CD4-positive, alpha-beta memory T cell (primary cell): Measurements from ENCODE around the gene STMP1. TPM values are rescaled to one million over a fixed set of nuclear protein-coding genes. Genes with fewer than 3 reads are reported as not detected.

Experiments
- CTCF ChIA-PET: fragments of 350-600 bp; sonication (Branson Sonifier 250); formaldehyde crosslinking; loops from one replicate; lab custom pipeline; 2021; ENCODE audit warnings: inconsistent platforms; ENCODE audit not compliant: partially characterized antibody; lab: Charles Lee
- POLR2A ChIA-PET: fragments of 350-600 bp; sonication (Branson Sonifier 250); formaldehyde crosslinking; loops from one replicate; lab custom pipeline; 2021; ENCODE audit not compliant: partially characterized antibody; lab: Charles Lee
- DNase-seq, 5 donors: peaks; one replicate each; pipeline versions ENCODE4 v3.0.0 to v3.0.0-alpha.2; 2020 to 2022; ENCODE audit warnings: mixed read lengths in 1 of 5
- H3K27ac ChIP-seq: one replicate; pipeline ENCODE4 v1.7.0; 2013; ENCODE audit warnings: low read depth, low read length
- H3K27me3 ChIP-seq: 2 replicates; pipeline ENCODE4 v1.7.0; 2013; ENCODE audit warnings: mild to moderate bottlenecking, low read length, moderate library complexity; ENCODE audit not compliant: insufficient read depth
- H3K36me3 ChIP-seq: 2 replicates; pipeline ENCODE4 v1.7.0; 2013; ENCODE audit warnings: mild to moderate bottlenecking, low read length, moderate library complexity; ENCODE audit not compliant: insufficient read depth
- H3K4me1 ChIP-seq: 2 replicates; pipeline ENCODE4 v1.7.0; 2013; ENCODE audit warnings: mild to moderate bottlenecking, low read length, moderate library complexity; ENCODE audit not compliant: insufficient read depth
- H3K4me3 ChIP-seq, 2 donors: one replicate each; pipeline ENCODE4 v1.7.0; 2013; ENCODE audit warnings: low read length in 2 of 2, mild to moderate bottlenecking in 1 of 2
- H3K9me3 ChIP-seq, 2 donors: one replicate each; pipeline ENCODE4 v1.7.0; 2013; ENCODE audit warnings: low read length in 2 of 2, control low read depth in 1 of 2; ENCODE audit not compliant: control insufficient read depth in 1 of 2
- H3K27ac Mint-ChIP-seq, 7 donors: one replicate each; pipeline ENCODE4 v1.8.0; 2020 to 2021; ENCODE audit warnings: mixed read lengths in 7 of 7, mild to moderate bottlenecking in 6 of 7, inconsistent platforms in 3 of 7, moderate library complexity in 3 of 7
- H3K27me3 Mint-ChIP-seq, 2 donors: one replicate each; pipeline ENCODE4 v1.8.0; 2020 to 2021; ENCODE audit warnings: mixed read lengths in 2 of 2
- H3K36me3 Mint-ChIP-seq, 2 donors: one replicate each; pipeline ENCODE4 v1.8.0; 2020 to 2021; ENCODE audit warnings: mixed read lengths in 2 of 2, inconsistent platforms in 1 of 2, mild to moderate bottlenecking in 1 of 2
- H3K4me1 Mint-ChIP-seq, 4 donors: one replicate each; pipeline ENCODE4 v1.8.0; 2020 to 2021; ENCODE audit warnings: mixed read lengths in 4 of 4, mild to moderate bottlenecking in 1 of 4
- H3K4me3 Mint-ChIP-seq, 8 donors: one replicate each; pipeline ENCODE4 v1.8.0; 2020 to 2021; ENCODE audit warnings: mixed read lengths in 8 of 8, mild to moderate bottlenecking in 7 of 8, moderate library complexity in 6 of 8, inconsistent platforms in 3 of 8
- H3K9me3 Mint-ChIP-seq, 8 donors: one replicate each; pipeline ENCODE4 v1.8.0; 2020 to 2021; ENCODE audit warnings: mixed read lengths in 8 of 8, mild to moderate bottlenecking in 5 of 8, inconsistent platforms in 3 of 8, moderate library complexity in 1 of 8
- intact Hi-C: fragments of 100-400 bp; cut with micrococcal nuclease; formaldehyde crosslinking; loops from one replicate; pipeline ENCODE4 v1.15.1; 2023
- polyA plus RNA-seq, 2 donors: library from polyadenylated mRNA; unstranded; fragments of 300-500 nt; fragmentation: Illumina TruSeq; gene quantifications; one replicate each; pipeline ENCODE4 v1.2.3, GENCODE V29; 2021
- total RNA-seq, 2 experiments: library from RNA; stranded (reverse); gene quantifications; one replicate each; pipeline ENCODE4 v1.2.3, GENCODE V29; 2021

STMP1 gene
- total and polyA plus RNA-seq, 4 experiments from 2014 or later, result 29.5 to 59.2 (median 37.0) TPM

DNA sequence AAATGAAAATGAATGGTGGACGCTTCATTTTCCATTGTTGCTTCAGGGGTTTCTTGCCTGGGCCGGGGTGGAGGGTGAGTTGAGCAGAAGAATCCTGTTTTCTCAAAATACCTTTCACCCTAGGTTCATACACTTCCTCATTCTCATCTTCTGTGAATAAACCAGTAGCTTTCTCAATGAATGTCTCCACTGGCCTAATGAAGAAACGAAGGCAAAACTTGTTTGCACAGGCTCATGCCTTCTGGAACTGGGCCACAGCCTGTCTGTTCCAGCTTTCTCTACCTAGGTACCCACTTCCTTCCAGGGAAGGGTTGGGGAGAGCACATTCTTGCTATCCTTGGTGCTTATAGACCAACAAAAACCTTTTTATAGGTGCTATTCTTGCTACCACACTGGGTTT lies 21.3 kb downstream of the STMP1 start:
- ChIA-PET POLR2A (no interaction called here), CTCF (no interaction called here)
- H3K4me1 Mint-ChIP-seq, result peaks cover 0 to 7% (median 4%) of the 10 kb centered on the region in 4 donors
- no peak overlapping the region for H3K4me3 ChIP-seq
- H3K9me3 ChIP-seq, result no peaks in the 10 kb centered on the region
- H3K27ac Mint-ChIP-seq, result no peak overlapping the region
- H3K4me1 ChIP-seq, result no peaks in the 10 kb centered on the region
- H3K4me3 Mint-ChIP-seq, result no peak overlapping the region
- H3K27me3 Mint-ChIP-seq, result no peaks in the 10 kb centered on the region
- no peaks in the 10 kb centered on the region for H3K9me3 Mint-ChIP-seq
- intact Hi-C loops, result no loop called here
- peaks cover 7 to 14% of the 10 kb centered on the region in 2 donors for H3K36me3 Mint-ChIP-seq
- H3K27ac ChIP-seq, result no peak overlapping the region
- no peaks in the 10 kb centered on the region for H3K36me3 ChIP-seq
- DNase-seq, result no peak
- H3K27me3 ChIP-seq, result no peaks in the 10 kb centered on the region

DNA sequence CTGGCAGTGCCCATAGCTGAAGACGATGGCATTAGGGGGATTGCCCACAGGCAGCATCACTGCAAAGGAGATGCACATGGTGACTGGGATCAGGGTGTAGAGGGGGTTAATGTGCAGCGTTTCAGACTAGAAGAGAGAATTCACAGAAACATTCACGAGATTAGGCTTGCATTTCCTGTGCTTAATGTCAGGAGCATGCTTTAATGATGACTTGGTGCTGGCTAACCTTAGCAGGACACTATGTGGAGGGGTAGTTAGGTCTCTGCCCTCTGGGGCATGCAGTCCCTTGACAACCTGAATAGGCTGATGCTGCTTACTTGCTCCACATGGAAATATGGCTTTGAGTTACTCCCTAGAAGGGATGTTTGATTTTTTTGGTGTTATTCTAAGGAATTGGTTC lies 21.8 kb downstream of the STMP1 start:
- peaks cover 0 to 7% (median 4%) of the 10 kb centered on the region in 4 donors for H3K4me1 Mint-ChIP-seq
- intact Hi-C loops, result no loop called here
- CTCF ChIA-PET, result no interaction called here
- H3K27me3 Mint-ChIP-seq, result no peaks in the 10 kb centered on the region
- no peak overlapping the region for H3K4me3 Mint-ChIP-seq
- Histone ChIP-seq H3K27me3 (no peaks in the 10 kb centered on the region), H3K4me1 (no peaks in the 10 kb centered on the region), H3K36me3 (no peaks in the 10 kb centered on the region), H3K4me3 (no peak overlapping the region), H3K27ac (no peak overlapping the region), H3K9me3 (no peaks in the 10 kb centered on the region)
- POLR2A ChIA-PET, result no interaction called here
- peak overlapping the region in 1 of 7 donors; percentile 48 for H3K27ac Mint-ChIP-seq
- H3K36me3 Mint-ChIP-seq, result peaks cover 7 to 10% of the 10 kb centered on the region in 2 donors
- no peak for DNase-seq
- no peaks in the 10 kb centered on the region for H3K9me3 Mint-ChIP-seq

DNA sequence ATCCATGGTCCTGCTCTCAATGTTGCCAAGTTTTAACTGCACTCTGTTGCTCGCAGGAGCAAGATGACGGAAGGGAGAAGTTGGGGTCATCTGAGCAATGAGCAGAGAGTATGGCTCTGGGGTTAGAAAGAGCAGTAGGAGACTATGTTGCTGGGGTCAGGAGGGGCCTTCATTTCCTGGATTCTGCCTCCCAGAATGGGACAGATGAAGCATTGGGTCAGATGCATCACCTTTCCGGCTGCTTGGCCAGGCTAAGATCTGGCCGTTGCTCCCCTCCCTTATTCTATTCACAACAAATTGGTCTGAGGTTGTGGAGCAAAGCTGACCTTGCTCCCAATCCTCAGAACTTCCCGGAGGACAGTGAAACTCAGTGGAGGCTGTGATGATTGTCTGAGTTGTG lies 22.4 kb downstream of the STMP1 start:
- Histone ChIP-seq H3K4me3 (no peak overlapping the region), H3K36me3 (no peaks in the 10 kb centered on the region), H3K4me1 (no peaks in the 10 kb centered on the region), H3K9me3 (no peaks in the 10 kb centered on the region), H3K27me3 (no peaks in the 10 kb centered on the region), H3K27ac (no peak overlapping the region)
- Mint-ChIP-seq H3K27ac (no peak overlapping the region), H3K27me3 (no peaks in the 10 kb centered on the region), H3K36me3 (peaks cover 8 to 10% of the 10 kb centered on the region in 2 donors), H3K4me3 (no peak overlapping the region), H3K9me3 (no peaks in the 10 kb centered on the region), H3K4me1 (peaks cover 0 to 7% (median 4%) of the 10 kb centered on the region in 4 donors)
- no peak for DNase-seq
- ChIA-PET POLR2A (no interaction called here), CTCF (no interaction called here)
- intact Hi-C loops, result no loop called here

DNA sequence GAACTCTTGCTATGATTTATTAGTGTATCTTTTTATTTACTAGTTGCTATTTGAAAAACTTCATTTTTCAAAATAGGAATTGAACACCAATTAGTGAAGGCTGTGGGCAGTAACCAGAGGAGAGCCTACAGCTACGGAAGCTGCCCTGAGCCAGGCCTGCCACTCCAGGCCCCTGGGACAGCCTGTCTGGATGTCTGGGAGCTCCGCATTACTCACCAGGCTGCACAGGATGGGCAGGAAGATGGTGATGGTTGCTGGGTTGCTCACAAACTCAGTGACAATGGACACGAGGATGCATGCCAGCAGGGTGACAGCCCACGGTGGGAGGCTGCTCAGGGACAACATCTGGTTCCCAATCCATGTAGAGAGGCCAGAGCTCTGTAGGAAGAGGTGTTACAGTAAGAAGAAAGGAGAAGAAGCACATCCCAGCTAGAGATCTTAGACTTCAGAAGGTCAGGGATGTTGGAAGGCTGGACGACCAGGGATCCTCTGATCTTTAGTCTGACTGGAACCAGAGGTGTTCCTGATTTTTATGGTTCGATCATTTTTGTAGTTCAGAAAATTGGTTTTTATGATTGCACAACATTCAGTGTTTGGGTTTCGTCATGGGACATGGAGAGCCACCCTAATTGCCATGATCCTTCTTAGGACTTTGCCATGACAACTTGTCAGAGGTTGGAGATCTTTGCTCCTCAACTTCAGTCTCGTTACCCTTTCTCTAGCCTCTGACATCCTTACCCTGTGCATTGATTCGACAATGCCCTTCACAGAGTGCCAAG lies 23.2 kb downstream of the STMP1 start:
- H3K36me3 Mint-ChIP-seq, result peaks cover 11% of the 10 kb centered on the region in 2 donors
- ChIA-PET CTCF (no interaction called here), POLR2A (no interaction called here)
- H3K27me3 Mint-ChIP-seq, result no peaks in the 10 kb centered on the region
- no peaks in the 10 kb centered on the region for H3K4me1 ChIP-seq
- peaks cover 0 to 4% (median under 1%) of the 10 kb centered on the region in 4 donors for H3K4me1 Mint-ChIP-seq
- intact Hi-C loops, result no loop called here
- no peaks in the 10 kb centered on the region for H3K27me3 ChIP-seq
- no peak overlapping the region for H3K27ac ChIP-seq
- H3K4me3 Mint-ChIP-seq, result no peak overlapping the region
- no peaks in the 10 kb centered on the region for H3K9me3 Mint-ChIP-seq
- no peak for DNase-seq
- no peaks in the 10 kb centered on the region for H3K9me3 ChIP-seq
- no peak overlapping the region for H3K27ac Mint-ChIP-seq
- no peak overlapping the region for H3K4me3 ChIP-seq
- no peaks in the 10 kb centered on the region for H3K36me3 ChIP-seq

DNA sequence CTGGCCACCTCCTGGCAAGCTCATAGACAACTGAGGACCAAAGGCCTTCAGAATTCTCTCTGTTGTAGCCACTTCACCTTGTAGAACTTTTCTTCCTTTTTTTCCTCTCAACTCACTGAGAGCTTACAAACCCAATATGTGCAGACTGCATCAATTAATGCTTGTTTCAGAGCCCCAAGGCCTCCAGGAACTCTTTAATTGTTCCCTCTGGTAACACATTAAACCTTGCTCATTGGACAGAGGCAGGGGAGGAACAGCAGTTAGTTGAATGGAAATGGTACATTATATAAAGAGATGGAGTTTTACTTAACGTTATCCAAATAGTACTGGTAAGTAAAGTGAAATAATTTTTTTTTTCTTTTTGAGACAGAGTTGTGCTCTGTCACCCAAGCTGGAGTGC lies 25.2 kb downstream of the STMP1 start:
- no peaks in the 10 kb centered on the region for H3K36me3 ChIP-seq
- H3K4me1 Mint-ChIP-seq, result peaks cover 0 to 4% (median 0%) of the 10 kb centered on the region in 4 donors
- H3K27ac Mint-ChIP-seq, result peak overlapping the region in 2 of 7 donors; percentile 14 to 18
- ChIA-PET POLR2A (no interaction called here), CTCF (interaction anchor here (0.7 to 1.3 kb wide), 2 partner anchors 25 to 42 kb away, joined by 3 read pairs; partner anchors contain the start of gene STMP1)
- no peak overlapping the region for H3K27ac ChIP-seq
- H3K9me3 ChIP-seq, result no peaks in the 10 kb centered on the region
- H3K27me3 Mint-ChIP-seq, result no peaks in the 10 kb centered on the region
- peaks cover 17 to 25% of the 10 kb centered on the region in 2 donors for H3K36me3 Mint-ChIP-seq
- intact Hi-C loops, result no loop called here
- no peak overlapping the region for H3K4me3 Mint-ChIP-seq
- H3K4me1 ChIP-seq, result no peaks in the 10 kb centered on the region
- no peaks in the 10 kb centered on the region for H3K27me3 ChIP-seq
- no peak overlapping the region for H3K4me3 ChIP-seq
- no peaks in the 10 kb centered on the region for H3K9me3 Mint-ChIP-seq
- DNase-seq, result no peak

DNA sequence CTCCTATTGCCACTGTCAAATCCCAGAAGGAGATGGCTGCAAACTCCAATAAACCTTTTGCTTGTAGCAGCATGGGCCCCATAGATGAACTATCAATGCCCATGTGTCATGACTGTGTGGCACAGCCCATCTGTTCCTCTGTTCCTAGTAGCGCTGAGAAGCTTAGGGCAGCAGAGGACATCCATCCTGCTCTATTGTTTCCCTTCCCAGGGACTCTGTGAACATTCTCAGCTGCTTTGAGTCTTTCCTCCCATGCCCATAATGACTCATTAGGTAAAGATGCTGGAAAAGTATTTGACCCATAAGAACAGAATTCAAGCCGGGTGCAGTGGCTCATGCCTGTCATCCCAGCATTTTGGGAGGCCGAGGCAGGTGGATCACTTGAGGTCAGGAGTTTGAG lies 28.3 kb downstream of the STMP1 start:
- Histone ChIP-seq H3K27ac (no peak overlapping the region), H3K4me3 (no peak overlapping the region), H3K36me3 (no peaks in the 10 kb centered on the region), H3K4me1 (no peaks in the 10 kb centered on the region), H3K27me3 (no peaks in the 10 kb centered on the region), H3K9me3 (no peaks in the 10 kb centered on the region)
- Mint-ChIP-seq H3K36me3 (peaks cover 14 to 27% of the 10 kb centered on the region in 2 donors), H3K4me1 (no peaks in the 10 kb centered on the region), H3K27ac (no peak overlapping the region), H3K27me3 (no peaks in the 10 kb centered on the region), H3K4me3 (no peak overlapping the region), H3K9me3 (no peaks in the 10 kb centered on the region)
- intact Hi-C loops, result no loop called here
- CTCF ChIA-PET, result no interaction called here
- DNase-seq, result no peak
- POLR2A ChIA-PET, result no interaction called here

DNA sequence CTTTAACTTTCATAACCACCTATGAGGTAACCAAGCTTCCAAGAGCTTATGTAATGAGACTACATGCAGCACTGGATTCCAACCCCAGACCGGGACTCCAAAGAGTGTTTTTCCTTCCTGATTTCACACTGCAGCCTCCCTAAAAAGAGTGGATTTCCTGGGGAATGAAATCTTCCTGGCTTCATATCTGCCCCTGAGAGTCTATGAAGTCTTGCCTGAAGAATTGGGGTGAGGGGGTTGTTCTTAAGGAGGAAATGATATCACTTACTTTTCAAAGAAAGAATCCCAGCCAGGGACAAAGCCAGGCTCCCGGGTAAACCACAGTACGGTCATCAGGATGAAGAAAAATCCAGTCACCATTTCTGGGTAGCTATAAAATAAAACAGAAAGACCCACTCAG lies 29.7 kb downstream of the STMP1 start:
- H3K36me3 ChIP-seq, result no peaks in the 10 kb centered on the region
- H3K27ac ChIP-seq, result no peak overlapping the region
- ChIA-PET CTCF (no interaction called here), POLR2A (no interaction called here)
- H3K9me3 ChIP-seq, result no peaks in the 10 kb centered on the region
- H3K36me3 Mint-ChIP-seq, result peaks cover 14 to 26% of the 10 kb centered on the region in 2 donors
- no peaks in the 10 kb centered on the region for H3K27me3 Mint-ChIP-seq
- intact Hi-C loops, result no loop called here
- no peaks in the 10 kb centered on the region for H3K9me3 Mint-ChIP-seq
- H3K4me3 Mint-ChIP-seq, result no peak overlapping the region
- no peak overlapping the region for H3K27ac Mint-ChIP-seq
- H3K4me3 ChIP-seq, result no peak overlapping the region
- no peaks in the 10 kb centered on the region for H3K4me1 ChIP-seq
- DNase-seq, result no peak
- H3K4me1 Mint-ChIP-seq, result no peaks in the 10 kb centered on the region
- no peaks in the 10 kb centered on the region for H3K27me3 ChIP-seq
